ENCODE results near the gene VMAC. TPM values are rescaled to one million over a fixed set of nuclear protein-coding genes. Genes with fewer than 3 reads are reported as not detected.

Gene VMAC
- total and polyA plus RNA-seq, 2 donors (not counting 3 experiments of a cell fraction or from before 2014, with no cell fraction given), result 4.7 to 6.9 TPM

- CTCF ChIA-PET, result interaction anchor here (1.3 kb wide), 1 partner anchor 101 kb away, joined by 4 read pairs; no protein-coding TSS in a partner anchor
- BruUV-seq (replicated peaks), result no TSS peak
- intact Hi-C loops (cut with micrococcal nuclease), result no loop called here
Measured at GRCh38 chr19:5921516-5922160, 17.0 kb downstream of the VMAC start.

GRCh38 chr19:5922161-5922545 lies 17.5 kb downstream of the VMAC start:
- FAIRE-seq, result no peak
- DNase-seq (ENCODE audit: low read depth, low spot score), result no peak
- Histone ChIP-seq H3K79me2 (ENCODE audit: control insufficient read depth, insufficient read depth, low read length) (no peaks in the 10 kb centered on the region), H3K36me3 (ENCODE audit: control insufficient read depth in 2 of 2, extremely low read depth in 1 of 2, insufficient read depth in 2 of 2, low read length in 2 of 2) (peaks cover 7 to 51% of the 10 kb centered on the region in 2 experiments), H3K9ac (replicated peaks; ENCODE audit: extremely low read depth, insufficient read depth, low read length) (no peak overlapping the region), H4K20me1 (replicated peaks; ENCODE audit: control insufficient read depth, extremely low read depth, insufficient read depth, low read length) (no peaks in the 10 kb centered on the region), H3K4me1 (ENCODE audit: control insufficient read depth, extremely low read depth, insufficient read depth, low read length) (no peaks in the 10 kb centered on the region), H3K27me3 (ENCODE audit: control insufficient read depth in 2 of 2, insufficient read depth in 2 of 2, low read length in 2 of 2) (no peaks in the 10 kb centered on the region), H3K4me3 (replicated peaks in 1 of 3; ENCODE audit: insufficient read depth in 1 of 3, low read depth in 1 of 3, low read length in 3 of 3) (no peak overlapping the region), H2AFZ (ENCODE audit: low read depth, low read length) (no peak overlapping the region), H3K27ac (ENCODE audit: insufficient read depth, low read depth, low read length) (no peak overlapping the region), H3K9me1 (replicated peaks; ENCODE audit: control insufficient read depth, extremely low read depth, insufficient read depth, low read length) (no peaks in the 10 kb centered on the region), H3K9me3 (replicated peaks; ENCODE audit: control insufficient read depth, insufficient read depth, low read length) (no peaks in the 10 kb centered on the region), H3K4me2 (ENCODE audit: insufficient read depth, low read length) (no peak overlapping the region)
- CTCF ChIA-PET, result interaction anchor here (2.7 kb wide), 1 partner anchor 100 kb away, joined by 7 read pairs; no protein-coding TSS in a partner anchor
- intact Hi-C loops (cut with micrococcal nuclease) (no loop called here), dilution Hi-C loops (cut with MboI; ENCODE audit: extremely low pct_ligation_motif_present, low sequenced_read_pairs) (no loop called here)
- BruUV-seq (replicated peaks), result no TSS peak
- POLR2A ChIA-PET, result no interaction called here
- no peak for TF ChIP-seq FOS (IDR thresholded peaks at IDR 0.05; ENCODE audit: borderline replicate concordance, insufficient read depth, low read length)
- TF ChIP-seq, protein P1, sequence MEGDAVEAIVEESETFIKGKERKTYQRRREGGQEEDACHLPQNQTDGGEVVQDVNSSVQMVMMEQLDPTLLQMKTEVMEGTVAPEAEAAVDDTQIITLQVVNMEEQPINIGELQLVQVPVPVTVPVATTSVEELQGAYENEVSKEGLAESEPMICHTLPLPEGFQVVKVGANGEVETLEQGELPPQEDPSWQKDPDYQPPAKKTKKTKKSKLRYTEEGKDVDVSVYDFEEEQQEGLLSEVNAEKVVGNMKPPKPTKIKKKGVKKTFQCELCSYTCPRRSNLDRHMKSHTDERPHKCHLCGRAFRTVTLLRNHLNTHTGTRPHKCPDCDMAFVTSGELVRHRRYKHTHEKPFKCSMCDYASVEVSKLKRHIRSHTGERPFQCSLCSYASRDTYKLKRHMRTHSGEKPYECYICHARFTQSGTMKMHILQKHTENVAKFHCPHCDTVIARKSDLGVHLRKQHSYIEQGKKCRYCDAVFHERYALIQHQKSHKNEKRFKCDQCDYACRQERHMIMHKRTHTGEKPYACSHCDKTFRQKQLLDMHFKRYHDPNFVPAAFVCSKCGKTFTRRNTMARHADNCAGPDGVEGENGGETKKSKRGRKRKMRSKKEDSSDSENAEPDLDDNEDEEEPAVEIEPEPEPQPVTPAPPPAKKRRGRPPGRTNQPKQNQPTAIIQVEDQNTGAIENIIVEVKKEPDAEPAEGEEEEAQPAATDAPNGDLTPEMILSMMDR (IDR thresholded peaks at IDR 0.05; ENCODE audit: extremely low read depth in 1 of 2, insufficient read depth in 1 of 2, low read depth in 1 of 2, low read length in 2 of 2), result no peak
- no peak for TF ChIP-seq JUN (IDR thresholded peaks at IDR 0.05; ENCODE audit: borderline replicate concordance, insufficient read depth, insufficient read length, low read depth)

More at GRCh38 chr19:5921516-5922160, 17.0 kb downstream of the VMAC start:
- peaks cover 7 to 47% of the 10 kb centered on the region in 2 experiments for H3K36me3 ChIP-seq (ENCODE audit: control insufficient read depth in 2 of 2, extremely low read depth in 1 of 2, insufficient read depth in 2 of 2, low read length in 2 of 2)
- H3K4me1 ChIP-seq (ENCODE audit: control insufficient read depth, extremely low read depth, insufficient read depth, low read length), result no peaks in the 10 kb centered on the region
- dilution Hi-C loops (cut with MboI; ENCODE audit: extremely low pct_ligation_motif_present, low sequenced_read_pairs), result no loop called here
- H3K4me2 ChIP-seq (ENCODE audit: insufficient read depth, low read length), result no peak overlapping the region
- no peak for FAIRE-seq
- TF ChIP-seq JUN (IDR thresholded peaks at IDR 0.05; ENCODE audit: borderline replicate concordance, insufficient read depth, insufficient read length, low read depth), result no peak
- TF ChIP-seq, protein P2, sequence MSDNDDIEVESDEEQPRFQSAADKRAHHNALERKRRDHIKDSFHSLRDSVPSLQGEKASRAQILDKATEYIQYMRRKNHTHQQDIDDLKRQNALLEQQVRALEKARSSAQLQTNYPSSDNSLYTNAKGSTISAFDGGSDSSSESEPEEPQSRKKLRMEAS (IDR thresholded peaks at IDR 0.05; ENCODE audit: insufficient read depth, insufficient read length), result no peak
- no peak overlapping the region for H2AFZ ChIP-seq (ENCODE audit: low read depth, low read length)
- H3K27me3 ChIP-seq (ENCODE audit: control insufficient read depth in 2 of 2, insufficient read depth in 2 of 2, low read length in 2 of 2), result no peaks in the 10 kb centered on the region
- no peak for DNase-seq (ENCODE audit: low read depth, low spot score)
- H3K27ac ChIP-seq (ENCODE audit: insufficient read depth, low read depth, low read length), result no peak overlapping the region
- no peaks in the 10 kb centered on the region for H3K9me1 ChIP-seq (replicated peaks; ENCODE audit: control insufficient read depth, extremely low read depth, insufficient read depth, low read length)
- no peaks in the 10 kb centered on the region for H4K20me1 ChIP-seq (replicated peaks; ENCODE audit: control insufficient read depth, extremely low read depth, insufficient read depth, low read length)
- H3K9me3 ChIP-seq (replicated peaks; ENCODE audit: control insufficient read depth, insufficient read depth, low read length), result no peaks in the 10 kb centered on the region
- no peaks in the 10 kb centered on the region for H3K79me2 ChIP-seq (ENCODE audit: control insufficient read depth, insufficient read depth, low read length)
- POLR2A ChIA-PET, result no interaction called here
- H3K4me3 ChIP-seq (replicated peaks in 1 of 3; ENCODE audit: insufficient read depth in 1 of 3, low read depth in 1 of 3, low read length in 3 of 3), result no peak overlapping the region
- H3K9ac ChIP-seq (replicated peaks; ENCODE audit: extremely low read depth, insufficient read depth, low read length), result no peak overlapping the region
